ENCODE data around the gene CHD5. TPM values are rescaled to one million over a fixed set of nuclear protein-coding genes. Genes with fewer than 3 reads are reported as not detected.

The CHD5 gene
- total and polyA plus RNA-seq, 2 of the 13 experiments (the other 11 are each of a cell fraction or from before 2014, with no cell fraction given): 0.02 to 0.21 TPM

- TF ChIP-seq TRIM22 (IDR thresholded peaks at IDR 0.05): no peak
- no peak for TF ChIP-seq BATF2 (CRISPR knock-in tag; IDR thresholded peaks at IDR 0.05)
- TF ChIP-seq ZBTB14 (CRISPR knock-in tag; IDR thresholded peaks at IDR 0.05): no peak
- no peak for TF ChIP-seq MZF1 (CRISPR knock-in tag; IDR thresholded peaks at IDR 0.05; ENCODE audit: borderline replicate concordance)
- no peak for TF ChIP-seq SOX6 (IDR thresholded peaks at IDR 0.05)
- TF ChIP-seq SOX6 (CRISPR knock-in tag; IDR thresholded peaks at IDR 0.05): peak; percentile 55
- TF ChIP-seq SMARCC2 (IDR thresholded peaks at IDR 0.05): no peak
- no peak for TF ChIP-seq NFATC3 (CRISPR knock-in tag; IDR thresholded peaks at IDR 0.05)
- TF ChIP-seq ARID3A (IDR thresholded peaks at IDR 0.05; ENCODE audit: low read depth, low read length): no peak
- no peak for TF ChIP-seq ARID4A (CRISPR knock-in tag; IDR thresholded peaks at IDR 0.05; ENCODE audit: borderline replicate concordance)
- no peak for TF ChIP-seq ZNF33A (CRISPR knock-in tag; IDR thresholded peaks at IDR 0.05; ENCODE audit: borderline replicate concordance)
- TF ChIP-seq FOSL1 (CRISPR knock-in tag; IDR thresholded peaks at IDR 0.05; ENCODE audit: borderline replicate concordance): 0 out of 2 replicates have a peak, but pooled peaks have one; percentile 28
- TF ChIP-seq LCORL (IDR thresholded peaks at IDR 0.05): no peak
- peak; percentile 47; the same call in 1 of the 2 replicates for TF ChIP-seq LCORL (CRISPR knock-in tag; IDR thresholded peaks at IDR 0.05)
- no peak for TF ChIP-seq PITX1 (CRISPR knock-in tag; IDR thresholded peaks at IDR 0.05)
- peak in 1 of 2 experiments; percentile 31; a peak in 1 of 4 replicates for TF ChIP-seq EP300 (IDR thresholded peaks at IDR 0.05; ENCODE audit: low read depth in 2 of 2, low read length in 2 of 2)
- TF ChIP-seq EP300 (CRISPR knock-in tag; IDR thresholded peaks at IDR 0.05; ENCODE audit: borderline replicate concordance): 0 out of 2 replicates have a peak, but pooled peaks have one; percentile 11
- TF ChIP-seq MIER2 (CRISPR knock-in tag; IDR thresholded peaks at IDR 0.05): peak; percentile 62
- TF ChIP-seq GMEB2 (CRISPR knock-in tag; IDR thresholded peaks at IDR 0.05; ENCODE audit: low read depth): no peak
- TF ChIP-seq SOX5 (CRISPR knock-in tag; IDR thresholded peaks at IDR 0.05; ENCODE audit: borderline replicate concordance): peak; percentile 51; the same call in 1 of the 2 replicates
Observed at GRCh38 chr1:6157528-6158174, 22.5 kb downstream of the CHD5 start (continued).

Data from HepG2 (cell line).